Caco-2 (cell line): ENCODE measurements around the gene SERPINA12. TPM values are rescaled to one million over a fixed set of nuclear protein-coding genes. Genes with fewer than 3 reads are reported as not detected.

Source experiments
- BruUV-seq: library from RNA; stranded (reverse); fragments of 400-500 nt; replicated peaks from 2 replicates; lab custom pipeline; 2021; lab: Mats Ljungman, UMichigan
- CTCF ChIA-PET: fragments of 300-600 bp; sonication (Branson Sonifier 250); formaldehyde crosslinking; loops from one replicate; lab custom pipeline; 2022; ENCODE audit warnings: antibody characterized with exemption; lab: Charles Lee
- POLR2A ChIA-PET: fragments of 300-600 bp; sonication (Branson Sonifier 250); formaldehyde crosslinking; loops from one replicate; lab custom pipeline; 2022; ENCODE audit warnings: antibody characterized with exemption; lab: Charles Lee
- DNase-seq, 2 experiments: peaks; one replicate each; pipeline versions ENCODE4 v3.0.0 to v3.0.0-alpha.2; 2020 to 2022
- H3K27me3 ChIP-seq: replicated peaks from 2 replicates; pipeline ENCODE4 v1.6.0; 2011; ENCODE audit warnings: low read length; ENCODE audit not compliant: control insufficient read depth, insufficient read depth
- H3K36me3 ChIP-seq: 2 replicates; pipeline ENCODE4 v1.5.1; 2011; ENCODE audit warnings: low read length; ENCODE audit not compliant: control insufficient read depth, insufficient read depth
- H3K4me1 ChIP-seq: fragments of 250-450 bp; sonication (Bioruptor Pico); 2 replicates; pipeline ENCODE4 v1.5.1; 2020; ENCODE audit warnings: mild to moderate bottlenecking
- H3K4me3 ChIP-seq: 2 replicates; pipeline ENCODE4 v1.5.1; 2011; ENCODE audit warnings: low read depth, mild to moderate bottlenecking, control low read depth, low read length
- H3K9me3 ChIP-seq: fragments of 250-450 bp; sonication (Bioruptor Pico); 2 replicates; pipeline ENCODE4 v1.5.1; 2020; ENCODE audit warnings: mild to moderate bottlenecking, moderate library complexity
- H3K27ac Mint-ChIP-seq: one replicate; pipeline ENCODE4 v1.8.0; 2022; ENCODE audit warnings: mixed read lengths; ENCODE audit not compliant: unreplicated experiment
- H3K27me3 Mint-ChIP-seq: one replicate; pipeline ENCODE4 v1.8.0; 2022; ENCODE audit warnings: mixed read lengths; ENCODE audit not compliant: insufficient read depth, unreplicated experiment
- H3K36me3 Mint-ChIP-seq: one replicate; pipeline ENCODE4 v1.8.0; 2022; ENCODE audit warnings: mild to moderate bottlenecking, mixed read lengths; ENCODE audit not compliant: insufficient read depth, unreplicated experiment
- H3K4me1 Mint-ChIP-seq: one replicate; pipeline ENCODE4 v1.8.0; 2022; ENCODE audit warnings: low read depth, mixed read lengths; ENCODE audit not compliant: unreplicated experiment
- H3K4me3 Mint-ChIP-seq: one replicate; pipeline ENCODE4 v1.8.0; 2022; ENCODE audit warnings: mild to moderate bottlenecking, moderate library complexity, mixed read lengths; ENCODE audit not compliant: unreplicated experiment
- H3K9me3 Mint-ChIP-seq: one replicate; pipeline ENCODE4 v1.8.0; 2022; ENCODE audit warnings: mixed read lengths; ENCODE audit not compliant: unreplicated experiment
- intact Hi-C: fragments of 100-400 bp; cut with micrococcal nuclease; formaldehyde crosslinking; loops from one replicate; pipeline ENCODE4 v1.10.0; 2022; ENCODE audit not compliant: unreplicated experiment
- total RNA-seq: library from RNA; stranded (reverse); gene quantifications from 2 replicates; pipeline ENCODE4 v1.2.3, GENCODE V29; 2022
- TF ChIP-seq, protein P1 (sequence below), 2 experiments: fragments of 200-600 bp in 1 of 2; IDR thresholded peaks; 1 replicate in 1 of 2; 2 replicates in 1 of 2; pipeline versions ENCODE4 v1.5.1 to v1.8.0; 2011 to 2022; ENCODE audit warnings: antibody characterized with exemption in 1 of 2, control low read depth in 1 of 2, inconsistent platforms in 1 of 2, low read depth in 1 of 2, low read length in 1 of 2, mild to moderate bottlenecking in 1 of 2, moderate library complexity in 1 of 2; ENCODE audit not compliant: insufficient read depth in 1 of 2, severe bottlenecking in 1 of 2, unreplicated experiment in 1 of 2

The SERPINA12 gene
- total RNA-seq, 1 experiment from 2014 or later = not detected

DNA sequence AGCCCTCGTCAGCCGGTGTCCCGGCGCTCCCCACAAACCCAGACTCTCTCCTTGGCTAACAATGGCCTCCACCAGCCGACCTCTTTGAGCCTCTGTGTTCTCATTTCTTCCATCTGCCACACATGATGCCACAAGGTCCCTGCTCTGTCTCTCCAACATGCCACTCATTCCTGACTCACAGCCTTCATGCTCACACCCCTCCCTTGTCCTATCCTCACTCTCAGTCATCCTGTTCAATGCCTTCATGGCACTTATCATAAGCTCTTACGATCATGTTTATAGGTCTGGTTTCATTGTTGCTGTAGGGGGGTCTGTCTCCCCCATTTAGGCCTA, 47.1 kb downstream of the SERPINA12 start:
- no peak overlapping the region for H3K27ac Mint-ChIP-seq
- no TSS peak for BruUV-seq
- TF ChIP-seq, protein P1, sequence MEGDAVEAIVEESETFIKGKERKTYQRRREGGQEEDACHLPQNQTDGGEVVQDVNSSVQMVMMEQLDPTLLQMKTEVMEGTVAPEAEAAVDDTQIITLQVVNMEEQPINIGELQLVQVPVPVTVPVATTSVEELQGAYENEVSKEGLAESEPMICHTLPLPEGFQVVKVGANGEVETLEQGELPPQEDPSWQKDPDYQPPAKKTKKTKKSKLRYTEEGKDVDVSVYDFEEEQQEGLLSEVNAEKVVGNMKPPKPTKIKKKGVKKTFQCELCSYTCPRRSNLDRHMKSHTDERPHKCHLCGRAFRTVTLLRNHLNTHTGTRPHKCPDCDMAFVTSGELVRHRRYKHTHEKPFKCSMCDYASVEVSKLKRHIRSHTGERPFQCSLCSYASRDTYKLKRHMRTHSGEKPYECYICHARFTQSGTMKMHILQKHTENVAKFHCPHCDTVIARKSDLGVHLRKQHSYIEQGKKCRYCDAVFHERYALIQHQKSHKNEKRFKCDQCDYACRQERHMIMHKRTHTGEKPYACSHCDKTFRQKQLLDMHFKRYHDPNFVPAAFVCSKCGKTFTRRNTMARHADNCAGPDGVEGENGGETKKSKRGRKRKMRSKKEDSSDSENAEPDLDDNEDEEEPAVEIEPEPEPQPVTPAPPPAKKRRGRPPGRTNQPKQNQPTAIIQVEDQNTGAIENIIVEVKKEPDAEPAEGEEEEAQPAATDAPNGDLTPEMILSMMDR (IDR thresholded peaks at IDR 0.05; ENCODE audit: insufficient read depth in 1 of 2, low read depth in 1 of 2, low read length in 1 of 2, severe bottlenecking in 1 of 2, unreplicated experiment in 1 of 2) = no peak
- no peak overlapping the region for H3K4me3 Mint-ChIP-seq
- no peak overlapping the region for H3K4me3 ChIP-seq
- H3K9me3 ChIP-seq = no peaks in the 10 kb centered on the region
- H3K27me3 Mint-ChIP-seq = no peaks in the 10 kb centered on the region
- H3K9me3 Mint-ChIP-seq = peaks cover under 1% of the 10 kb centered on the region
- no peaks in the 10 kb centered on the region for H3K27me3 ChIP-seq
- no peaks in the 10 kb centered on the region for H3K4me1 Mint-ChIP-seq
- intact Hi-C loops = no loop called here
- DNase-seq = no peak
- CTCF ChIA-PET = no interaction called here
- H3K4me1 ChIP-seq = no peaks in the 10 kb centered on the region
- POLR2A ChIA-PET = no interaction called here
- no peaks in the 10 kb centered on the region for H3K36me3 ChIP-seq
- no peaks in the 10 kb centered on the region for H3K36me3 Mint-ChIP-seq

DNA sequence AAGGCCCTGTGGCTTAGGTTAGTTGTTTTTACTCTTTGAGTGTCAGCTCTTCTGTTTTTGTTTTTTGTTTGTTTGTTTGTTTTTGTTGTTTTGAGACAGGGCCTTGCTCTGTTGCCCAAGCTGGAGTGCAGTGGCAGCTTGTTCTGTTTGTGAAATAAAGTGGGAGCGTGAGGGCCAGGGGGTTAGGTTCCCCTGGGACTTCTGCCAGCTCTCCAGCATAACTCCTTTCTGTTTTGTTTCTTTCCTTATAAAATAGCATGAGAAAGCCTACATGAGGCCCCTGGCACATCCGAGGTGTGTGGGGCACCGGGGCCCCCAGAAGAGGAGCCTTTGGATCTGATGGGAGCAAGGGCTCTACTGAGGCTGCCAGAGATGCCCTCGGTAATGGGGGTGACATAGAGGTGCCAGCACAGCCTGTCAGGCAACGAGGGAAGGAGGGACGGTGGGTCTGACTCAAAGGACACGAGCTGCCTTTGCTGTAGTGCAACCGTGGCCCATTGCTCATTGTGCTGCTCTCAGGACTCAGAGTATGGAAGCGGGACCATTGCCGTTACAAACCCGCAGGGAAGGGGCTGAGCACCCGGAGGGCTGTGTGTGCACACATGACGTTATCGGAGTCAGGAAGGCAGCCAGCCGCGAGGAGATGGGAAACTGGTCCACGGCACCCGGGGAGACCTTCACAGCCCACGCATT, 47.6 kb downstream of the SERPINA12 start:
- H3K4me3 Mint-ChIP-seq = no peak overlapping the region
- no peaks in the 10 kb centered on the region for H3K27me3 ChIP-seq
- no peaks in the 10 kb centered on the region for H3K36me3 ChIP-seq
- no peak overlapping the region for H3K27ac Mint-ChIP-seq
- DNase-seq = no peak
- no peaks in the 10 kb centered on the region for H3K9me3 Mint-ChIP-seq
- H3K4me3 ChIP-seq = no peak overlapping the region
- no peaks in the 10 kb centered on the region for H3K27me3 Mint-ChIP-seq
- H3K9me3 ChIP-seq = no peaks in the 10 kb centered on the region
- TF ChIP-seq, protein P1 (IDR thresholded peaks at IDR 0.05; ENCODE audit: insufficient read depth in 1 of 2, low read depth in 1 of 2, low read length in 1 of 2, severe bottlenecking in 1 of 2, unreplicated experiment in 1 of 2) = no peak
- intact Hi-C loops = no loop called here
- H3K36me3 Mint-ChIP-seq = no peaks in the 10 kb centered on the region
- no peaks in the 10 kb centered on the region for H3K4me1 ChIP-seq
- ChIA-PET POLR2A (no interaction called here), CTCF (no interaction called here)
- no TSS peak for BruUV-seq
- H3K4me1 Mint-ChIP-seq = no peaks in the 10 kb centered on the region

DNA sequence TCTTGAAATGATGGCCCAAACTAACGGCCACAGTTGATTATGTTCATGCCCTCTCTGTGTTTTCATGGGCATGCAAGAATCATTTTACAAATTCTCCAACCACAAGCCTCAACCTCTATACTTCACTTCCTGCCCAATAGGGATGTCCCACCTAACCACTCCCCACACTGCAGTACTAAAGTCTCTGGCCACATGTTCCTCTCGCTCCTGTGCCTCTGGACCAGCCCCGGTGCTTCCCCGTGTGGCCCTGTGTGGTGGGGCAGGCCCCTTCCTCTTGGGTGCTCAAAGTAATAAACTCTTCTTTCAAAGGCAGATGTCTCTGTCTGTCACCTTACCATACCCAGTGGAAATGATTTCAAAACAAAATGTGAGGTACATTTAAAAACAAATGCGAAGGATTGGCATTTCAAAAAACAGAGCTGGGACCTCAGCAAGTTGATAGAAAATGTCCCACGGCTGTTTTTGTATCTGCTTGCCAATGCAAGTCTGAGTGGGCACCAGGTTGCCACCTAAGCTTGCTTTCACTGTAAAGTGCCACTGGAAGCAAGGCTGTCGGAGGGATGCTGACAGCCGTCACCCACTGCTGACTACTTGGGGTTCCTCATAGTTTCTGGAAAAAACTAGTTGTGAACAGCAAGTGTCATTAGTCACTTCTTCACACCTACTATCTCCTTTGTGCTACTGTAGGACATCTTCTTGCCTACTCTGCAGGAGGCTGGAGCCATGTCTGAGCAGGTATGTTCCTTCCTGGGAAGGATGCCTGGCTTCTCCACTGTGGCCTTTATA, 48.4 kb downstream of the SERPINA12 start:
- Mint-ChIP-seq H3K27me3 (no peaks in the 10 kb centered on the region), H3K36me3 (no peaks in the 10 kb centered on the region), H3K9me3 (no peaks in the 10 kb centered on the region), H3K27ac (no peak overlapping the region), H3K4me1 (no peaks in the 10 kb centered on the region), H3K4me3 (no peak overlapping the region)
- H3K27me3 ChIP-seq = no peaks in the 10 kb centered on the region
- BruUV-seq = no TSS peak
- no peaks in the 10 kb centered on the region for H3K36me3 ChIP-seq
- POLR2A ChIA-PET = no interaction called here
- intact Hi-C loops = no loop called here
- DNase-seq = no peak
- CTCF ChIA-PET = no interaction called here
- TF ChIP-seq, protein P1 (IDR thresholded peaks at IDR 0.05; ENCODE audit: insufficient read depth in 1 of 2, low read depth in 1 of 2, low read length in 1 of 2, severe bottlenecking in 1 of 2, unreplicated experiment in 1 of 2) = no peak
- no peak overlapping the region for H3K4me3 ChIP-seq
- H3K9me3 ChIP-seq = no peaks in the 10 kb centered on the region
- no peaks in the 10 kb centered on the region for H3K4me1 ChIP-seq
